Smooth muscle cell (in vitro differentiated cells): ENCODE measurements around the gene NGRN. TPM values are rescaled to one million over a fixed set of nuclear protein-coding genes. Genes with fewer than 3 reads are reported as not detected.

Source experiments
- DNase-seq: peaks from one replicate; lab custom pipeline; 2025; ENCODE audit not compliant: unreplicated experiment; lab: John Stamatoyannopoulos, UW
- H2AFZ ChIP-seq: fragments of 200-600 bp; sonication (generic); 2 replicates; pipeline ENCODE4 v1.6.0; 2016; ENCODE audit warnings: antibody characterized with exemption, low read depth, mild to moderate bottlenecking
- H3F3A ChIP-seq: fragments of 200-600 bp; sonication (generic); 2 replicates; pipeline ENCODE4 v1.6.0; 2017; ENCODE audit warnings: antibody characterized with exemption, low read depth
- H3K27ac ChIP-seq: fragments of 200-600 bp; sonication (generic); 2 replicates; pipeline ENCODE4 v1.5.1; 2016; ENCODE audit warnings: low read depth, mild to moderate bottlenecking
- H3K27me3 ChIP-seq: fragments of 200-600 bp; sonication (generic); 2 replicates; pipeline ENCODE4 v1.6.1; 2016; ENCODE audit warnings: low read depth, mild to moderate bottlenecking
- H3K36me3 ChIP-seq: fragments of 200-600 bp; sonication (generic); 2 replicates; pipeline ENCODE4 v1.5.1; 2016; ENCODE audit warnings: low read depth
- H3K4me1 ChIP-seq: fragments of 200-600 bp; sonication (generic); 2 replicates; pipeline ENCODE4 v1.5.1; 2016; ENCODE audit warnings: low read depth
- H3K4me2 ChIP-seq: fragments of 200-600 bp; sonication (generic); 2 replicates; pipeline ENCODE4 v1.6.0; 2016; ENCODE audit warnings: mild to moderate bottlenecking
- H3K4me3 ChIP-seq: fragments of 200-600 bp; sonication (generic); 2 replicates; pipeline ENCODE4 v1.5.1; 2016; ENCODE audit warnings: mild to moderate bottlenecking
- H3K79me2 ChIP-seq: fragments of 200-600 bp; sonication (generic); 2 replicates; pipeline ENCODE4 v1.6.0; 2016; ENCODE audit warnings: low read depth, mild to moderate bottlenecking
- H3K9ac ChIP-seq: fragments of 200-600 bp; sonication (generic); 2 replicates; pipeline ENCODE4 v1.6.0; 2016; ENCODE audit warnings: low read depth
- H3K9me3 ChIP-seq: fragments of 200-600 bp; sonication (generic); replicated peaks from 2 replicates; pipeline ENCODE4 v1.5.1; 2016; ENCODE audit warnings: low read depth
- H4K20me1 ChIP-seq: fragments of 200-600 bp; sonication (generic); 2 replicates; pipeline ENCODE4 v1.6.0; 2016; ENCODE audit warnings: low read depth
- CTCF ChIP-seq: fragments of 200-600 bp; sonication (generic); IDR thresholded peaks from 2 replicates; pipeline ENCODE4 v1.5.1; 2017; ENCODE audit warnings: borderline replicate concordance, mild to moderate bottlenecking, antibody characterized with exemption; ENCODE audit not compliant: insufficient read depth, poor library complexity, severe bottlenecking
- WGBS: methylation state at CpG from one replicate; pipeline ENCODE4 v1.1.7; 2016; ENCODE audit warnings: low lambda C conversion rate; 5-methylcytosine and 5-hydroxymethylcytosine counted together
- polyA plus RNA-seq: library from polyadenylated mRNA; unstranded; fragments of >200 nt; fragmentation: Nextera tagmentation; extraction: Ambion mirVana; gene quantifications from 2 replicates; pipeline ENCODE4 v1.2.1, GENCODE V29; 2016
- total RNA-seq: library from RNA; depleted of rRNA; stranded (reverse); fragments of >200 nt; gene quantifications from 2 replicates; pipeline ENCODE4 v1.2.3, GENCODE V29; 2014

The NGRN gene
- total and polyA plus RNA-seq, 2 experiments from 2014 or later = 54.8 to 71.5 TPM

DNA sequence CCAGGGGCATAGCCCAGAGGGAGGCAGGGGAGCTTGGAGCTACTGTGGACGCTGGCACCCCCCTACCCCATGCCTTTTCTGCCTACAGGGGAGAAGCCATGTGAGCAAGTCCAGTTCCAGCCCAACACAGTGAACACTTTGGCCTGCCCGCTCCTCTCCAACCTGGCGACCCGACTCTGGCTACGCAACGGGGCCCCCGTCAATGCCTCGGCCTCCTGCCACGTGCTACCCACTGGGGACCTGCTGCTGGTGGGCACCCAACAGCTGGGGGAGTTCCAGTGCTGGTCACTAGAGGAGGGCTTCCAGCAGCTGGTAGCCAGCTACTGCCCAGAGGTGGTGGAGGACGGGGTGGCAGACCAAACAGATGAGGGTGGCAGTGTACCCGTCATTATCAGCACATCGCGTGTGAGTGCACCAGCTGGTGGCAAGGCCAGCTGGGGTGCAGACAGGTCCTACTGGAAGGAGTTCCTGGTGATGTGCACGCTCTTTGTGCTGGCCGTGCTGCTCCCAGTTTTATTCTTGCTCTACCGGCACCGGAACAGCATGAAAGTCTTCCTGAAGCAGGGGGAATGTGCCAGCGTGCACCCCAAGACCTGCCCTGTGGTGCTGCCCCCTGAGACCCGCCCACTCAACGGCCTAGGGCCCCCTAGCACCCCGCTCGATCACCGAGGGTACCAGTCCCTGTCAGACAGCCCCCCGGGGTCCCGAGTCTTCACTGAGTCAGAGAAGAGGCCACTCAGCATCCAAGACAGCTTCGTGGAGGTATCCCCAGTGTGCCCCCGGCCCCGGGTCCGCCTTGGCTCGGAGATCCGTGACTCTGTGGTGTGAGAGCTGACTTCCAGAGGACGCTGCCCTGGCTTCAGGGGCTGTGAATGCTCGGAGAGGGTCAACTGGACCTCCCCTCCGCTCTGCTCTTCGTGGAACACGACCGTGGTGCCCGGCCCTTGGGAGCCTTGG lies 37.4 kb upstream of the NGRN start:
- Histone ChIP-seq H3K4me3 (no peak overlapping the region), H3K9ac (no peak overlapping the region), H2AFZ (no peak overlapping the region), H3K27ac (no peak overlapping the region), H3K4me2 (no peak overlapping the region), H3K36me3 (no peaks in the 10 kb centered on the region), H3K9me3 (no peaks in the 10 kb centered on the region), H3K79me2 (peaks cover 5% of the 10 kb centered on the region), H4K20me1 (peaks cover 10% of the 10 kb centered on the region), H3F3A (no peaks in the 10 kb centered on the region), H3K27me3 (no peaks in the 10 kb centered on the region), H3K4me1 (peaks cover 5% of the 10 kb centered on the region)
- 96% methylated on average over 38 of the region's 38 CpGs for WGBS
- DNase-seq = no peak
- no peak for TF ChIP-seq CTCF

DNA sequence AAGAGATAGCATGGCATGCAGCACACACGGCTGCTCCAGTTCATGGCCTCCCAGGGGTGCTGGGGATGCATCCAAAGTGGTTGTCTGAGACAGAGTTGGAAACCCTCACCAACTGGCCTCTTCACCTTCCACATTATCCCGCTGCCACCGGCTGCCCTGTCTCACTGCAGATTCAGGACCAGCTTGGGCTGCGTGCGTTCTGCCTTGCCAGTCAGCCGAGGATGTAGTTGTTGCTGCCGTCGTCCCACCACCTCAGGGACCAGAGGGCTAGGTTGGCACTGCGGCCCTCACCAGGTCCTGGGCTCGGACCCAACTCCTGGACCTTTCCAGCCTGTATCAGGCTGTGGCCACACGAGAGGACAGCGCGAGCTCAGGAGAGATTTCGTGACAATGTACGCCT lies 36.5 kb upstream of the NGRN start:
- Histone ChIP-seq H3K4me1 (peaks cover 5% of the 10 kb centered on the region), H3F3A (no peaks in the 10 kb centered on the region), H4K20me1 (peaks cover 10% of the 10 kb centered on the region), H3K9ac (no peak overlapping the region), H3K4me3 (no peak overlapping the region), H3K36me3 (no peaks in the 10 kb centered on the region), H3K9me3 (no peaks in the 10 kb centered on the region), H3K27ac (no peak overlapping the region), H3K27me3 (no peaks in the 10 kb centered on the region), H3K4me2 (no peak overlapping the region), H2AFZ (no peak overlapping the region), H3K79me2 (peaks cover 6% of the 10 kb centered on the region)
- 97% methylated on average over 15 of the region's 15 CpGs for WGBS
- no peak for TF ChIP-seq CTCF
- DNase-seq = no peak

DNA sequence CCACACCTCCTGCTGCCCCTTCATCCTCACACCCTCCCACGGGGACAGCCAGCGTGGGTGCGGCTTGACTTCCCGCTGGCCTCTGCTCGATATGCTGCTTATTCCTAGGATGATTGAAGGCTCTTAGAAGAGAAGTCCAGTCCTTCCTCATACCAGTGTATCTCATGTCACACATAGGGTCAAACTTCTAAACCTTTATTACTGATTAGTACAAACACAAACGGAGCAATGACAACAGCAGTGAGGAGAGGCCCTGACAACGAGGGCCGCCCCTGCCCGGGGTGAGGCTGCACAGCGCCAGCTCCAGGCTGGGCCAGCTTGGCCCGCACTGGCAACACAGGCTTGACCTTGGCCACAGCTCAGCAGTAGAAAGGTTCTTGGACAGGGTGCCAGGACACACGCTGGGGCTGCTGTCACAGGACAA lies 35.4 kb upstream of the NGRN start:
- Histone ChIP-seq H3K4me1 (peaks cover 11% of the 10 kb centered on the region), H3K9ac (no peak overlapping the region), H3K27me3 (no peaks in the 10 kb centered on the region), H3K4me3 (no peak overlapping the region), H3K4me2 (no peak overlapping the region), H3K9me3 (no peaks in the 10 kb centered on the region), H4K20me1 (peaks cover 10% of the 10 kb centered on the region), H2AFZ (no peak overlapping the region), H3K27ac (no peak overlapping the region), H3F3A (no peaks in the 10 kb centered on the region), H3K36me3 (no peaks in the 10 kb centered on the region), H3K79me2 (peaks cover 6% of the 10 kb centered on the region)
- 92% methylated on average over 12 of the region's 12 CpGs for WGBS
- DNase-seq = no peak
- no peak for TF ChIP-seq CTCF
